OCI-LY3 (cell line): Measurements from ENCODE around the gene INTS12.

Experiments
- EZH2phosphoT487 ChIP-seq: fragments of 200-600 bp; shearing (Covaris generic); IDR thresholded peaks from 2 replicates; pipeline ENCODE4 v1.6.1; 2018; ENCODE audit warnings: antibody characterized with exemption, mixed run types, low read depth
- TF ChIP-seq, protein P1 (sequence below): fragments of 200-600, 300-600 bp; sonication (generic); IDR thresholded peaks from 2 replicates; pipeline ENCODE4 v1.5.1; 2014; ENCODE audit warnings: antibody characterized with exemption, low read length, low read depth

GRCh38 chr4:105652286-105652888 lies 56.1 kb downstream of the INTS12 start:
- TF ChIP-seq, protein P1, sequence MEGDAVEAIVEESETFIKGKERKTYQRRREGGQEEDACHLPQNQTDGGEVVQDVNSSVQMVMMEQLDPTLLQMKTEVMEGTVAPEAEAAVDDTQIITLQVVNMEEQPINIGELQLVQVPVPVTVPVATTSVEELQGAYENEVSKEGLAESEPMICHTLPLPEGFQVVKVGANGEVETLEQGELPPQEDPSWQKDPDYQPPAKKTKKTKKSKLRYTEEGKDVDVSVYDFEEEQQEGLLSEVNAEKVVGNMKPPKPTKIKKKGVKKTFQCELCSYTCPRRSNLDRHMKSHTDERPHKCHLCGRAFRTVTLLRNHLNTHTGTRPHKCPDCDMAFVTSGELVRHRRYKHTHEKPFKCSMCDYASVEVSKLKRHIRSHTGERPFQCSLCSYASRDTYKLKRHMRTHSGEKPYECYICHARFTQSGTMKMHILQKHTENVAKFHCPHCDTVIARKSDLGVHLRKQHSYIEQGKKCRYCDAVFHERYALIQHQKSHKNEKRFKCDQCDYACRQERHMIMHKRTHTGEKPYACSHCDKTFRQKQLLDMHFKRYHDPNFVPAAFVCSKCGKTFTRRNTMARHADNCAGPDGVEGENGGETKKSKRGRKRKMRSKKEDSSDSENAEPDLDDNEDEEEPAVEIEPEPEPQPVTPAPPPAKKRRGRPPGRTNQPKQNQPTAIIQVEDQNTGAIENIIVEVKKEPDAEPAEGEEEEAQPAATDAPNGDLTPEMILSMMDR = no peak
- no peak for TF ChIP-seq EZH2phosphoT487
